HepG2 (cell line): ENCODE measurements around the gene DMPK. TPM values are rescaled to one million over a fixed set of nuclear protein-coding genes. Genes with fewer than 3 reads are reported as not detected.

Source experiments
- ARHGAP35 ChIP-seq: sonication (generic); formaldehyde crosslinking; IDR thresholded peaks from 2 replicates; pipeline ENCODE4 v1.9.0; 2022; ENCODE audit warnings: mild to moderate bottlenecking, inconsistent platforms, moderate library complexity, missing genetic modification reagents, borderline replicate concordance
- ERF ChIP-seq: IDR thresholded peaks from 2 replicates; pipeline ENCODE4 v1.6.1; 2018; ENCODE audit warnings: missing biosample characterization, missing genetic modification reagents
- NAIF1 ChIP-seq: sonication (generic); formaldehyde crosslinking; IDR thresholded peaks from 2 replicates; pipeline ENCODE4 v1.5.0; 2020; ENCODE audit warnings: mild to moderate bottlenecking, missing genetic modification reagents, borderline replicate concordance
- NR3C1 ChIP-seq: sonication (generic); formaldehyde crosslinking; IDR thresholded peaks from 2 replicates; pipeline ENCODE4 v1.4.0; 2020; ENCODE audit warnings: missing genetic modification reagents
- PCBP1 ChIP-seq: fragments of 200-400 bp; formaldehyde crosslinking; IDR thresholded peaks from 2 replicates; pipeline ENCODE4 v1.6.1; 2017; ENCODE audit warnings: mild to moderate bottlenecking, low read depth, low read length, borderline replicate concordance
- PHF20 ChIP-seq: sonication (generic); formaldehyde crosslinking; IDR thresholded peaks from 2 replicates; pipeline ENCODE4 v1.5.0; 2020; ENCODE audit warnings: mild to moderate bottlenecking, missing genetic modification reagents
- REXO4 ChIP-seq: sonication (generic); formaldehyde crosslinking; IDR thresholded peaks from 2 replicates; pipeline ENCODE4 v1.8.0; 2022; ENCODE audit warnings: missing genetic modification reagents, mild to moderate bottlenecking, borderline replicate concordance
- RNF2 ChIP-seq: fragments of 450-650 bp; conservative IDR thresholded peaks from 2 replicates; pipeline ENCODE4 v1.6.1; 2016; ENCODE audit warnings: low read depth
- TOPORS ChIP-seq: sonication (generic); formaldehyde crosslinking; IDR thresholded peaks from 2 replicates; pipeline ENCODE4 v1.8.0; 2023; ENCODE audit warnings: mild to moderate bottlenecking, missing genetic modification reagents
- TSC22D2 ChIP-seq: sonication (generic); formaldehyde crosslinking; IDR thresholded peaks from 2 replicates; pipeline ENCODE4 v1.5.1; 2020; ENCODE audit warnings: missing genetic modification reagents, mild to moderate bottlenecking, borderline replicate concordance
- ZFP1 ChIP-seq: IDR thresholded peaks from 2 replicates; pipeline ENCODE4 v1.6.1; 2016
- ZNF256 ChIP-seq: sonication (generic); formaldehyde crosslinking; conservative IDR thresholded peaks from 2 replicates; pipeline ENCODE4 v1.4.0; 2020; ENCODE audit warnings: missing genetic modification reagents
- ZNF326 ChIP-seq: sonication (generic); formaldehyde crosslinking; IDR thresholded peaks from 2 replicates; pipeline ENCODE4 v1.4.0; 2020; ENCODE audit warnings: missing genetic modification reagents, borderline replicate concordance
- ZNF468 ChIP-seq: sonication (generic); formaldehyde crosslinking; IDR thresholded peaks from 2 replicates; pipeline ENCODE4 v1.8.0; 2022; ENCODE audit warnings: mild to moderate bottlenecking, moderate library complexity, missing genetic modification reagents
- ZNF614 ChIP-seq: IDR thresholded peaks from 2 replicates; pipeline ENCODE4 v1.6.1; 2018; ENCODE audit warnings: missing biosample characterization, missing genetic modification reagents, inconsistent platforms, borderline replicate concordance
- ZNF746 ChIP-seq: sonication (generic); formaldehyde crosslinking; IDR thresholded peaks from 2 replicates; pipeline ENCODE4 v1.8.0; 2022; ENCODE audit warnings: mild to moderate bottlenecking, missing genetic modification reagents
- ZNF773 ChIP-seq: sonication (generic); formaldehyde crosslinking; IDR thresholded peaks from 2 replicates; pipeline ENCODE4 v1.4.0; 2020; ENCODE audit warnings: missing genetic modification reagents, borderline replicate concordance
- ZNF781 ChIP-seq: sonication (generic); formaldehyde crosslinking; IDR thresholded peaks from 2 replicates; pipeline ENCODE4 v1.5.1; 2020; ENCODE audit warnings: borderline replicate concordance, mild to moderate bottlenecking, missing genetic modification reagents; ENCODE audit errors: not compliant biosample characterization
- polyA plus RNA-seq, 8 experiments: library from polyadenylated mRNA; depleted of rRNA in 3 of 8; stranded (reverse) in 7 of 8; unstranded in 1 of 8; fragments of >200 nt; fragmentation: Illumina TruSeq in 4 of 8; extraction: Trizol in 4 of 8; gene quantifications; 2 replicates each; pipeline versions ENCODE4 v1.2.1 to v1.2.3, GENCODE V29; 2011 to 2016; ENCODE audit warnings: low read depth in 4 of 8, missing spikeins in 1 of 8, mixed read lengths in 1 of 8; ENCODE audit not compliant: insufficient read depth in 1 of 8
- total RNA-seq, 5 experiments: library from RNA; depleted of rRNA; stranded (reverse); fragments of >200 nt; fragmentation: Illumina TruSeq; extraction: Trizol; gene quantifications; 2 replicates each; pipeline ENCODE4 v1.2.3, GENCODE V29; 2016; ENCODE audit warnings: low read depth in 1 of 5
- TF ChIP-seq, protein P1 (sequence below): sonication (generic); formaldehyde crosslinking; IDR thresholded peaks from 2 replicates; pipeline ENCODE4 v1.8.0; 2022; ENCODE audit warnings: mild to moderate bottlenecking, missing genetic modification reagents, moderate library complexity
- TF ChIP-seq, protein P2 (sequence below): sonication (generic); formaldehyde crosslinking; IDR thresholded peaks from 2 replicates; pipeline ENCODE4 v1.5.1; 2020; ENCODE audit warnings: mild to moderate bottlenecking, missing genetic modification reagents
- TF ChIP-seq, protein P3 (sequence below): sonication (generic); formaldehyde crosslinking; IDR thresholded peaks from 2 replicates; pipeline ENCODE4 v1.4.0; 2020; ENCODE audit warnings: missing genetic modification reagents, borderline replicate concordance

DMPK gene
- total and polyA plus RNA-seq, 2 of the 13 experiments (the other 11 are each of a cell fraction or from before 2014, with no cell fraction given): 5.3 to 8.8 TPM

DNA sequence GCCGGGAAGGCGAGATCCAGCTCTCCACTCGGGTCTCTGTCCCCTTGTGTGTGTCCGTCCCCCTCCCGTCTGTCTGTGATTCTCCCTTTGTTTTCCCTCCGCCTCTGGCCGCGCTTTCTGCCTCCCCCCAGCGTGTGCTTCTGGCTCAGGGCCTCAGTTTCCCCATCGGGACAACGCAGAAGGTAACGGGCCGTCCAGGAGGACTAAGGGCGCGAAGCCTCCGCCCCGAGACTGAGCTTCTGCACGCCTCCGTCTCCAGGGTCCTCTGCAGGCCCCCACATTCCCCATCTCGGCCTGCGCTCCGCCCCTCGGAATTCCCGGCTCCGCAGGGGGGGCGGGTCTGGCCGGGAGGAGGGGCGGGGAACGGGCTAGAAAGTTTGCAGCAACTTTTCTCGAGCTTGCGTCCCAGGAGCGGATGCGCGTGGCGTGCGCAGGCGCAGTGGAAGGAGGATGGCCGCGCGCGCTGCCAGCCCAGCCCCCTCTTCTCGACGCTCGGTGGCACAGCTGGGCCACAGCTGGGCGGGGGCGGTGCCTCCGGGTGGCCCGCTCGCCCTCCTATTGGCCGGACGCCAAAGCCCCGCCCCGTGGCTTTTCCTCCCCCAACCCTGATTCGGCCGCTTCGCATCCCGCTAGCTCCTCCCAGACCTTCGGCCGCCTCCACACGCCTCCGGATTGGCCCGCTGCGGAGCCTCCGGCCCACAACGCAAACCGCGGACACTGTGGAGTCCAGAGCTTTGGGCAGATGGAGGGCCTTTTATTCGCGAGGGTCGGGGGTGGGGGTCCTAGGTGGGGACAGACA lies 13.1 kb downstream of the DMPK start, which contains the start of gene SIX5 (continued):
- no peak for TF ChIP-seq ZNF773 (CRISPR knock-in tag)
- no peak; the same call in 1 of the 2 replicates for TF ChIP-seq TSC22D2 (CRISPR knock-in tag)
- no peak for TF ChIP-seq NR3C1 (CRISPR knock-in tag)
- no peak for TF ChIP-seq RNF2
- TF ChIP-seq ZNF326 (CRISPR knock-in tag): no peak
- TF ChIP-seq ZNF614 (CRISPR knock-in tag): peak; percentile 80; the same call in 1 of the 2 replicates
- peak; percentile 75 for TF ChIP-seq ARHGAP35 (CRISPR knock-in tag)
- TF ChIP-seq ZNF256 (CRISPR knock-in tag): peak; percentile 70; the same call in 1 of the 2 replicates
- TF ChIP-seq, protein P1, sequence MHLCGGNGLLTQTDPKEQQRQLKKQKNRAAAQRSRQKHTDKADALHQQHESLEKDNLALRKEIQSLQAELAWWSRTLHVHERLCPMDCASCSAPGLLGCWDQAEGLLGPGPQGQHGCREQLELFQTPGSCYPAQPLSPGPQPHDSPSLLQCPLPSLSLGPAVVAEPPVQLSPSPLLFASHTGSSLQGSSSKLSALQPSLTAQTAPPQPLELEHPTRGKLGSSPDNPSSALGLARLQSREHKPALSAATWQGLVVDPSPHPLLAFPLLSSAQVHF (CRISPR knock-in tag): peak; percentile 80; the same call in 1 of the 2 replicates
- peak; percentile 84; the same call in 1 of the 2 replicates for TF ChIP-seq ERF (CRISPR knock-in tag)
- TF ChIP-seq ZFP1 (CRISPR knock-in tag): no peak
- TF ChIP-seq ZNF746 (CRISPR knock-in tag): peak; percentile 65; the same call in 1 of the 2 replicates
- TF ChIP-seq ZNF781 (CRISPR knock-in tag): no peak
- peak; percentile 63 for TF ChIP-seq PHF20 (CRISPR knock-in tag)
- no peak for TF ChIP-seq ZNF468 (CRISPR knock-in tag)
- TF ChIP-seq, protein P2, sequence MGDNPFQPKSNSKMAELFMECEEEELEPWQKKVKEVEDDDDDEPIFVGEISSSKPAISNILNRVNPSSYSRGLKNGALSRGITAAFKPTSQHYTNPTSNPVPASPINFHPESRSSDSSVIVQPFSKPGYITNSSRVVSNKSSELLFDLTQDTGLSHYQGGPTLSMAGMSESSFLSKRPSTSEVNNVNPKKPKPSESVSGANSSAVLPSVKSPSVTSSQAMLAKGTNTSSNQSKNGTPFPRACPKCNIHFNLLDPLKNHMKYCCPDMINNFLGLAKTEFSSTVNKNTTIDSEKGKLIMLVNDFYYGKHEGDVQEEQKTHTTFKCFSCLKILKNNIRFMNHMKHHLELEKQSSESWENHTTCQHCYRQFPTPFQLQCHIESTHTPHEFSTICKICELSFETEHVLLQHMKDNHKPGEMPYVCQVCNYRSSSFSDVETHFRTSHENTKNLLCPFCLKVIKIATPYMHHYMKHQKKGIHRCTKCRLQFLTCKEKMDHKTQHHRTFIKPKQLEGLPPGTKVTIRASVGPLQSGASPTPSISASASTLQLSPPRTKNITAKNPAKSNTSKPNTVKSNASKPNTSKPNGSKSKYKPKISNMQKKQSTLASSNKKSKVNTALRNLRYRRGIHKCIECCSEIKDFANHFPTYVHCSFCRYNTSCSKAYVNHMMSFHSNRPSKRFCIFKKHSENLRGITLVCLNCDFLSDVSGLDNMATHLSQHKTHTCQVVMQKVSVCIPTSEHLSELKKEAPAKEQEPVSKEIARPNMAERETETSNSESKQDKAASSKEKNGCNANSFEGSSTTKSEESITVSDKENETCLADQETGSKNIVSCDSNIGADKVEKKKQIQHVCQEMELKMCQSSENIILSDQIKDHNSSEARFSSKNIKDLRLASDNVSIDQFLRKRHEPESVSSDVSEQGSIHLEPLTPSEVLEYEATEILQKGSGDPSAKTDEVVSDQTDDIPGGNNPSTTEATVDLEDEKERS (CRISPR knock-in tag): no peak
- TF ChIP-seq PCBP1: peak; percentile 87; the same call in 1 of the 2 replicates
- TF ChIP-seq, protein P3, sequence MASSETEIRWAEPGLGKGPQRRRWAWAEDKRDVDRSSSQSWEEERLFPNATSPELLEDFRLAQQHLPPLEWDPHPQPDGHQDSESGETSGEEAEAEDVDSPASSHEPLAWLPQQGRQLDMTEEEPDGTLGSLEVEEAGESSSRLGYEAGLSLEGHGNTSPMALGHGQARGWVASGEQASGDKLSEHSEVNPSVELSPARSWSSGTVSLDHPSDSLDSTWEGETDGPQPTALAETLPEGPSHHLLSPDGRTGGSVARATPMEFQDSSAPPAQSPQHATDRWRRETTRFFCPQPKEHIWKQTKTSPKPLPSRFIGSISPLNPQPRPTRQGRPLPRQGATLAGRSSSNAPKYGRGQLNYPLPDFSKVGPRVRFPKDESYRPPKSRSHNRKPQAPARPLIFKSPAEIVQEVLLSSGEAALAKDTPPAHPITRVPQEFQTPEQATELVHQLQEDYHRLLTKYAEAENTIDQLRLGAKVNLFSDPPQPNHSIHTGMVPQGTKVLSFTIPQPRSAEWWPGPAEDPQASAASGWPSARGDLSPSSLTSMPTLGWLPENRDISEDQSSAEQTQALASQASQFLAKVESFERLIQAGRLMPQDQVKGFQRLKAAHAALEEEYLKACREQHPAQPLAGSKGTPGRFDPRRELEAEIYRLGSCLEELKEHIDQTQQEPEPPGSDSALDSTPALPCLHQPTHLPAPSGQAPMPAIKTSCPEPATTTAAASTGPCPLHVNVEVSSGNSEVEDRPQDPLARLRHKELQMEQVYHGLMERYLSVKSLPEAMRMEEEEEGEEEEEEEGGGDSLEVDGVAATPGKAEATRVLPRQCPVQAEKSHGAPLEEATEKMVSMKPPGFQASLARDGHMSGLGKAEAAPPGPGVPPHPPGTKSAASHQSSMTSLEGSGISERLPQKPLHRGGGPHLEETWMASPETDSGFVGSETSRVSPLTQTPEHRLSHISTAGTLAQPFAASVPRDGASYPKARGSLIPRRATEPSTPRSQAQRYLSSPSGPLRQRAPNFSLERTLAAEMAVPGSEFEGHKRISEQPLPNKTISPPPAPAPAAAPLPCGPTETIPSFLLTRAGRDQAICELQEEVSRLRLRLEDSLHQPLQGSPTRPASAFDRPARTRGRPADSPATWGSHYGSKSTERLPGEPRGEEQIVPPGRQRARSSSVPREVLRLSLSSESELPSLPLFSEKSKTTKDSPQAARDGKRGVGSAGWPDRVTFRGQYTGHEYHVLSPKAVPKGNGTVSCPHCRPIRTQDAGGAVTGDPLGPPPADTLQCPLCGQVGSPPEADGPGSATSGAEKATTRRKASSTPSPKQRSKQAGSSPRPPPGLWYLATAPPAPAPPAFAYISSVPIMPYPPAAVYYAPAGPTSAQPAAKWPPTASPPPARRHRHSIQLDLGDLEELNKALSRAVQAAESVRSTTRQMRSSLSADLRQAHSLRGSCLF (CRISPR knock-in tag): no peak
- no peak for TF ChIP-seq REXO4 (CRISPR knock-in tag)
- no peak for TF ChIP-seq TOPORS (CRISPR knock-in tag)
- peak; percentile 96 for TF ChIP-seq NAIF1
